OCI-LY3 (cell line): ENCODE measurements around the gene LRRC4C.

Experiments
- H2AFZ ChIP-seq: fragments of 200-600, 300-600 bp; shearing (Covaris generic); 2 replicates; pipeline ENCODE4 v1.6.0; 2014; ENCODE audit warnings: antibody characterized with exemption, low read depth, low read length
- H3K27ac ChIP-seq: fragments of 200-600, 300-600 bp; sonication (generic); 2 replicates; pipeline ENCODE4 v1.5.1; 2014; ENCODE audit warnings: mild to moderate bottlenecking, low read length, moderate library complexity, mixed read lengths
- H3K27me3 ChIP-seq: fragments of 200-600, 300-600 bp; sonication (generic); 2 replicates; pipeline ENCODE4 v1.6.1; 2014; ENCODE audit warnings: low read depth, low read length, mixed read lengths
- H3K36me3 ChIP-seq: fragments of 200-600, 300-600 bp; sonication (generic); replicated peaks from 2 replicates; pipeline ENCODE3; 2014; ENCODE audit warnings: low read depth, low read length, mixed read lengths
- H3K4me1 ChIP-seq: fragments of 300-600, 200-600 bp; sonication (generic); 2 replicates; pipeline ENCODE4 v1.6.1; 2014; ENCODE audit warnings: low read length, mixed read lengths
- H3K4me2 ChIP-seq: fragments of 200-600, 300-600 bp; sonication (generic); 2 replicates; pipeline ENCODE4 v1.6.1; 2014; ENCODE audit warnings: low read length, mixed read lengths
- H3K4me3 ChIP-seq: fragments of 300-600, 200-600 bp; sonication (generic); 2 replicates; pipeline ENCODE4 v1.5.1; 2014; ENCODE audit warnings: antibody characterized with exemption, mild to moderate bottlenecking, low read length, moderate library complexity
- H3K79me2 ChIP-seq: fragments of 300-600, 200-600 bp; shearing (Covaris generic); 2 replicates; pipeline ENCODE4 v1.6.1; 2014; ENCODE audit warnings: mild to moderate bottlenecking, low read length, mixed read lengths
- H3K9ac ChIP-seq: fragments of 300-600, 200-600 bp; shearing (Covaris generic); 2 replicates; pipeline ENCODE4 v1.6.0; 2014; ENCODE audit warnings: mild to moderate bottlenecking, low read length, moderate library complexity
- H3K9me3 ChIP-seq: fragments of 200-600, 300-600 bp; shearing (Covaris generic); 2 replicates; pipeline ENCODE4 v1.6.1; 2014; ENCODE audit warnings: low read length, mixed read lengths; ENCODE audit not compliant: insufficient read depth
- H4K20me1 ChIP-seq: fragments of 200-600, 300-600 bp; sonication (generic); 2 replicates; pipeline ENCODE4 v1.6.1; 2016; ENCODE audit warnings: low read length, mixed read lengths; ENCODE audit not compliant: insufficient read depth
- CTCF ChIP-seq: fragments of 200-600, 300-600 bp; sonication (generic); IDR thresholded peaks from 2 replicates; pipeline ENCODE4 v1.5.1; 2014; ENCODE audit warnings: antibody characterized with exemption, low read length, low read depth
- EZH2phosphoT487 ChIP-seq: fragments of 200-600 bp; shearing (Covaris generic); IDR thresholded peaks from 2 replicates; pipeline ENCODE4 v1.6.1; 2018; ENCODE audit warnings: antibody characterized with exemption, mixed run types, low read depth

LRRC4C gene

DNA sequence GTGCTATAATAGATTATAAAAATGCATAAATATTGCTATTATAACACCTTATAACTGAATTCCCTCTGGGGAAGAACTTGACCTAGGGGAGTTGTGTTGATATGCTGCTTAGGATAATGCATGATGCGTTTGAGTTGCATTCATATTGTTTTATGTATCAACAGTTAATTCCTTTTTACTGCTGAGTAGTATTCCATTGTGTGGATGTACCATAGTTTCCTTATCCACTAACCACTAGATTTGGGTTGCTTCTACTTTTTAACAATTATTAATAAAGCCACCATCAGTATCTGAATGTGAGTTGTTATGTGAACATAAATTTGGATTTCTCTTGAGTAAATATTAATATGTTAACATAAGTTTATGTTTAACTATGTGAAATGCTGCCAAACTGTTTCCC is 19.7 kb upstream of the LRRC4C start:
- H2AFZ ChIP-seq, result no peak overlapping the region
- no peaks in the 10 kb centered on the region for H4K20me1 ChIP-seq
- TF ChIP-seq EZH2phosphoT487, result no peak
- no peak for TF ChIP-seq CTCF
- no peaks in the 10 kb centered on the region for H3K79me2 ChIP-seq
- no peak overlapping the region for H3K9ac ChIP-seq
- H3K36me3 ChIP-seq, result no peaks in the 10 kb centered on the region
- no peaks in the 10 kb centered on the region for H3K27me3 ChIP-seq
- no peak overlapping the region for H3K27ac ChIP-seq
- peaks cover 3% of the 10 kb centered on the region; the same call in 1 of the 2 replicates for H3K9me3 ChIP-seq
- H3K4me3 ChIP-seq, result no peak overlapping the region
- no peaks in the 10 kb centered on the region for H3K4me1 ChIP-seq
- no peak overlapping the region for H3K4me2 ChIP-seq

- Histone ChIP-seq H3K36me3 (no peaks in the 10 kb centered on the region), H2AFZ (no peak overlapping the region), H3K79me2 (no peaks in the 10 kb centered on the region), H3K4me2 (no peak overlapping the region), H3K9ac (no peak overlapping the region), H3K4me3 (no peak overlapping the region), H3K9me3 (0 out of 2 replicates have a peak, but pooled peaks cover 5% of the 10 kb centered on the region), H3K27me3 (peaks cover 14% of the 10 kb centered on the region; the same call in 1 of the 2 replicates), H3K27ac (no peak overlapping the region), H4K20me1 (no peaks in the 10 kb centered on the region), H3K4me1 (no peaks in the 10 kb centered on the region)
- TF ChIP-seq CTCF (peak; percentile 77), EZH2phosphoT487 (no peak)
These were observed 1.7 kb upstream of the LRRC4C start for GRCh38 chr11:41461057-41461681.

GRCh38 chr11:41458641-41459040 is 811 bp downstream of the LRRC4C start:
- Histone ChIP-seq H3K4me1 (no peaks in the 10 kb centered on the region), H2AFZ (no peak overlapping the region), H3K9me3 (0 out of 2 replicates have a peak, but pooled peaks cover 4% of the 10 kb centered on the region), H3K9ac (no peak overlapping the region), H3K27ac (no peak overlapping the region), H3K4me3 (no peak overlapping the region), H3K27me3 (peaks cover 14% of the 10 kb centered on the region; the same call in 1 of the 2 replicates), H3K36me3 (no peaks in the 10 kb centered on the region), H3K79me2 (no peaks in the 10 kb centered on the region), H3K4me2 (no peak overlapping the region; the same call in 1 of the 2 replicates), H4K20me1 (no peaks in the 10 kb centered on the region)
- no peak for TF ChIP-seq CTCF
- TF ChIP-seq EZH2phosphoT487, result no peak

DNA sequence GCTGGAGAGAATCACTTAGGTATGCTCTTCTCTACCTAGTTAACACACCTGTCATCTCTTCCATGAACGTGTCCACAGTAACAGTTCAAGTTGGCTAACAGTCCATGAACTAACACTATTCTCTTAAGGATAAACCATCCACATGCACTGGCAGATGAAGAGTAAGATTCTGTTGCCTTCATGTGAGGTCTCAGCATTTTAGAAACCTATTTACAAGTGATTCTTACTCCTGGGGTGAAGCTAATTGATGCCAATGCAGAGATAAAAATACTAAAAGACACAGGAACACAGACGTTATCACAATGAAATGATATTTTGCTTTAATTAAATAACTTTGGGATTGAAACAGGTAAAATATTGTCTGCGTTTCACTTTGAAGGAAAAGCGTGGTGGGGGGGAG is 1.3 kb downstream of the LRRC4C start:
- H3K36me3 ChIP-seq, result no peaks in the 10 kb centered on the region
- peaks cover 14% of the 10 kb centered on the region; the same call in 1 of the 2 replicates for H3K27me3 ChIP-seq
- H3K4me3 ChIP-seq, result no peak overlapping the region
- H3K9ac ChIP-seq, result no peak overlapping the region
- no peaks in the 10 kb centered on the region for H3K79me2 ChIP-seq
- H3K9me3 ChIP-seq, result no peaks in the 10 kb centered on the region
- H3K4me2 ChIP-seq, result no peak overlapping the region; the same call in 1 of the 2 replicates
- no peak overlapping the region for H3K27ac ChIP-seq
- TF ChIP-seq EZH2phosphoT487, result no peak
- TF ChIP-seq CTCF, result no peak
- no peaks in the 10 kb centered on the region for H4K20me1 ChIP-seq
- H3K4me1 ChIP-seq, result no peaks in the 10 kb centered on the region
- no peak overlapping the region for H2AFZ ChIP-seq
